ENCODE data around the gene SEC61B. TPM values are rescaled to one million over a fixed set of nuclear protein-coding genes. Genes with fewer than 3 reads are reported as not detected.

Gene SEC61B
- total and polyA plus RNA-seq, 2 donors, result 65.0 to 176 TPM

- peak overlapping the region; percentile 14 for H3K4me3 ChIP-seq (ENCODE audit: low read depth, low read length)
- DNase-seq (ENCODE audit: extremely low spot score), result no peak
- 8% methylated on average over 27 of the region's 27 CpGs for WGBS
- H3K36me3 ChIP-seq (ENCODE audit: insufficient read depth), result no peaks in the 10 kb centered on the region
- no peaks in the 10 kb centered on the region for H3K4me1 ChIP-seq (ENCODE audit: insufficient read depth)
- H3K27ac ChIP-seq (ENCODE audit: low read depth), result no peak overlapping the region
These were observed 37.3 kb downstream of the SEC61B start for GRCh38 chr9:99259231-99259918.

GRCh38 chr9:99261923-99262322 is 39.8 kb downstream of the SEC61B start:
- H3K4me1 ChIP-seq (ENCODE audit: insufficient read depth), result no peaks in the 10 kb centered on the region
- 81% methylated on average over 2 of the region's 2 CpGs for WGBS
- H3K36me3 ChIP-seq (ENCODE audit: insufficient read depth), result no peaks in the 10 kb centered on the region
- no peak for DNase-seq (ENCODE audit: extremely low spot score)
- no peak overlapping the region for H3K27ac ChIP-seq (ENCODE audit: low read depth)
- H3K4me3 ChIP-seq (ENCODE audit: low read depth, low read length), result no peak overlapping the region

- H3K4me1 ChIP-seq (ENCODE audit: insufficient read depth), result no peaks in the 10 kb centered on the region
- no peak overlapping the region for H3K27ac ChIP-seq (ENCODE audit: low read depth)
- H3K36me3 ChIP-seq (ENCODE audit: insufficient read depth), result no peaks in the 10 kb centered on the region
- H3K4me3 ChIP-seq (ENCODE audit: low read depth, low read length), result no peak overlapping the region
- WGBS, result 86% methylated on average over 7 of the region's 7 CpGs
- DNase-seq (ENCODE audit: extremely low spot score), result no peak
These were observed 40.9 kb downstream of the SEC61B start for GRCh38 chr9:99262949-99263418.

- no peak overlapping the region for H3K27ac ChIP-seq (ENCODE audit: low read depth)
- no peak for DNase-seq (ENCODE audit: extremely low spot score)
- no peaks in the 10 kb centered on the region for H3K4me1 ChIP-seq (ENCODE audit: insufficient read depth)
- no peaks in the 10 kb centered on the region for H3K36me3 ChIP-seq (ENCODE audit: insufficient read depth)
- H3K4me3 ChIP-seq (ENCODE audit: low read depth, low read length), result no peak overlapping the region
- 91% methylated on average over 3 of the region's 3 CpGs for WGBS
These were observed 42.1 kb downstream of the SEC61B start for GRCh38 chr9:99264070-99264680.

GRCh38 chr9:99265691-99266090 is 43.6 kb downstream of the SEC61B start:
- DNase-seq (ENCODE audit: extremely low spot score), result no peak
- Histone ChIP-seq H3K36me3 (ENCODE audit: insufficient read depth) (no peaks in the 10 kb centered on the region), H3K4me1 (ENCODE audit: insufficient read depth) (no peaks in the 10 kb centered on the region), H3K27ac (ENCODE audit: low read depth) (no peak overlapping the region), H3K4me3 (ENCODE audit: low read depth, low read length) (no peak overlapping the region)
- 49% methylated on average over 2 of the region's 2 CpGs for WGBS

GRCh38 chr9:99266255-99267023 is 44.4 kb downstream of the SEC61B start:
- H3K4me3 ChIP-seq (ENCODE audit: low read depth, low read length), result no peak overlapping the region
- H3K4me1 ChIP-seq (ENCODE audit: insufficient read depth), result no peaks in the 10 kb centered on the region
- H3K27ac ChIP-seq (ENCODE audit: low read depth), result no peak overlapping the region
- WGBS, result 14% methylated on average over 17 of the region's 17 CpGs
- DNase-seq (ENCODE audit: extremely low spot score), result no peak
- no peaks in the 10 kb centered on the region for H3K36me3 ChIP-seq (ENCODE audit: insufficient read depth)

- H3K36me3 ChIP-seq (ENCODE audit: insufficient read depth), result no peaks in the 10 kb centered on the region
- WGBS, result 62% methylated on average over 3 of the region's 3 CpGs
- H3K4me3 ChIP-seq (ENCODE audit: low read depth, low read length), result no peak overlapping the region
These were observed 47.3 kb downstream of the SEC61B start for GRCh38 chr9:99269416-99269815.

GRCh38 chr9:99270491-99270890 is 48.4 kb downstream of the SEC61B start:
- DNase-seq (ENCODE audit: extremely low spot score), result no peak
- no peak overlapping the region for H3K4me3 ChIP-seq (ENCODE audit: low read depth, low read length)
- H3K4me1 ChIP-seq (ENCODE audit: insufficient read depth), result no peaks in the 10 kb centered on the region
- H3K27ac ChIP-seq (ENCODE audit: low read depth), result no peak overlapping the region
- 64% methylated on average over 3 of the region's 3 CpGs for WGBS
- H3K36me3 ChIP-seq (ENCODE audit: insufficient read depth), result no peaks in the 10 kb centered on the region

More at GRCh38 chr9:99269416-99269815, 47.3 kb downstream of the SEC61B start:
- Histone ChIP-seq H3K27ac (ENCODE audit: low read depth) (no peak overlapping the region), H3K4me1 (ENCODE audit: insufficient read depth) (no peaks in the 10 kb centered on the region)
- no peak for DNase-seq (ENCODE audit: extremely low spot score)

GRCh38 chr9:99272836-99273235 is 50.8 kb downstream of the SEC61B start:
- no peaks in the 10 kb centered on the region for H3K36me3 ChIP-seq (ENCODE audit: insufficient read depth)
- H3K4me1 ChIP-seq (ENCODE audit: insufficient read depth), result no peaks in the 10 kb centered on the region
- H3K27ac ChIP-seq (ENCODE audit: low read depth), result no peak overlapping the region
- H3K4me3 ChIP-seq (ENCODE audit: low read depth, low read length), result no peak overlapping the region
- no peak for DNase-seq (ENCODE audit: extremely low spot score)

- no peak for DNase-seq (ENCODE audit: extremely low spot score)
- no peaks in the 10 kb centered on the region for H3K36me3 ChIP-seq (ENCODE audit: insufficient read depth)
- H3K4me1 ChIP-seq (ENCODE audit: insufficient read depth), result no peaks in the 10 kb centered on the region
- no peak overlapping the region for H3K4me3 ChIP-seq (ENCODE audit: low read depth, low read length)
- no peak overlapping the region for H3K27ac ChIP-seq (ENCODE audit: low read depth)
- 89% methylated on average over 5 of the region's 5 CpGs for WGBS
These were observed 51.9 kb downstream of the SEC61B start for GRCh38 chr9:99274016-99274415.

GRCh38 chr9:99274495-99274894 is 52.4 kb downstream of the SEC61B start:
- no peak overlapping the region for H3K27ac ChIP-seq (ENCODE audit: low read depth)
- 47% methylated on average over 2 of the region's 2 CpGs for WGBS
- no peak overlapping the region for H3K4me3 ChIP-seq (ENCODE audit: low read depth, low read length)
- H3K4me1 ChIP-seq (ENCODE audit: insufficient read depth), result no peaks in the 10 kb centered on the region
- H3K36me3 ChIP-seq (ENCODE audit: insufficient read depth), result no peaks in the 10 kb centered on the region
- DNase-seq (ENCODE audit: extremely low spot score), result no peak

All from urinary bladder (tissue), 4 donors.